Astrocyte of the hippocampus (primary cell): Measurements from ENCODE around the gene CDH16.
"Not testable (repeated sequence)": the region's sequence is repeated elsewhere in the genome, so short reads cannot be mapped to it uniquely, and the experiment has no call there.

ENCODE experiments used
- DNase-seq: peaks from one replicate; pipeline ENCODE4 v3.0.0; 2011; ENCODE audit warnings: low read depth, low spot score

CDH16 gene

DNA sequence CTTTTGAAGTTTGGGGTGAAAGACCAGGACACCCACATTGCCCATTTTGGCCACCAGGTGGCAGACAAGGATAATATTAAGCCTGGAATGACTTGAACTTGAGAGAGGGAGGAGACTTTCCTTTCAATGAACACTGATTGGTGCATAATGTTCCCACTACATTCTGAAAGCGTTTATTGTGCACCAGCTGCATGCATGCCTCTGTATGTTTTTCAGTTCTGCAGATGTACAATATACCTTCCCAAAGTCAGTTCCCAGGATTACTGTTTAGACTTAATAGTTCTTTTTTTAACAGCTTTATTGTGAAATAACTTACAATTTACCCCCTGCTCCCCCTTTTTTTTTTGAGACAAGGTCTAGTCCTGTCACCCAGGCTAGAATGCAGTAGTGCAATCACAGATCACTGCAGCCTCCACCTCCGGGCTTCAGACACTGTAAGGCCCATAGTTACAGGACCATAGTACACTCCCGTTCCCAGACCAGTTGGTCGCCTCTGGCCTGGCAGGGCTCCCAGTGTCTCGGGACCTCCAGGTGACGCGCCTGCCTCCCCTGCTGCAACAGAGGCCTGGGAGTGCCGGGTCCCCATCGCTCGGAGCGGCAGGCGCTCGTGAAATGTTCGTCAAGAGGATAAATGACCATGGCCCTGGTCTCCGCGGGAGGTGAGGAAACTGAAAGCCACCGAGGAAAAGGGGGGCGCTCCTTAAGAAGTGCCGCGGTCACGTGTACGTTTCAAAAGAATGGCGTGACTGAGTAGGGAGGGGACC, 28.8 kb upstream of the CDH16 start:
- DNase-seq: peak; percentile 88

DNA sequence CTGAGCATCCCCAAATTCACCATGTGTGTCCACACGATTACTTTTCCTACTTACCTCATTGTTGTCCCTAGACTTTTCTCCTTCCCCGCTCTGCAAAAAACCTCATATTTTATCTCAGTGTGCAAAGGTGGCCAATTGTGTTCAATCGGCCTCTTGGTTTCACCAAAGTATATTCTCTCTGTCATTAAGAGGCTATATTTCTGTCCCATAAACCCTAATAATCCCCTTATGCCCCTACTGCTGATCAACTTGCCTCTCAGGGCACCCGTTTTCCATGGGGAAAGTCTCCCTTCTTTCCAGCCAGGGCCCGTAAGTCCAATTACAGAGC, 28.3 kb upstream of the CDH16 start:
- DNase-seq: no peak

DNA sequence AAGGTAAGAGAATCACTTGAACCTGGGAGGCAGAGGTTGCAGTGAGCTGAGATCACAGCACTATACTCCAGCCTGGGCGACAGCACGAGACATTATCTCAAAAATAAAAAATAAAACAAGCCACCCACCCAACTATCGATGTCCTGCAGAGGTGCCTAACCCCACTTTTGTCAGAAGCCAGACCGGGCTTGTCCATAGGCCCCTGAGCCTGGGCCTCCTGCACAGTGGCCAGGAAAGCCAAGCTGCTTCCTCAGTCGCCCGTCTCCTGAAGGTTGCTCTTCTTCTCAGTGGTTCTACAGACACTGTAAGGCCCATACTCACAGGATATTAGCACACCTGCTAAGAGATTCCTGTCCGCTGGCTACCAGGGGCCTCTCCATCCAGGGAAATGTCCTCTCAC, 27.9 kb upstream of the CDH16 start:
- no peak for DNase-seq

DNA sequence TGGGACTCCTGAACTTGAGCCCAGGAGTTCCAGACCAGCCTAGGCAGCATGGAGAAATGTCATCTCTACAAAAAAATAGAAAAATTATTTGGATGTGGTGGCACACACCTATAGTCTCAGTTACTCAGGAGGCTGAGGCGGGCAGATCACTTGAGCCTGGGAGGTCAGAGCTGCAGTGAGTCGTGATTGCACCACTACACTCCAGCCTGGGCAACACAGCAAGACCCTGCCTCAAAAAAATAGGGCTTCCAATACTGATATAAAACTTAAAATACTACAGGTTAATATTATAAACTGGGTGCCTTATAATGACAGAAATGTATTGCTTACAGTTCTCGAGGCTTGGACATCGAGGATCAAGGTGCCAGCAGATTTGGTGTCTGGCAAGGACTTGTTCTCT, 27.3 kb upstream of the CDH16 start:
- no peak for DNase-seq

DNA sequence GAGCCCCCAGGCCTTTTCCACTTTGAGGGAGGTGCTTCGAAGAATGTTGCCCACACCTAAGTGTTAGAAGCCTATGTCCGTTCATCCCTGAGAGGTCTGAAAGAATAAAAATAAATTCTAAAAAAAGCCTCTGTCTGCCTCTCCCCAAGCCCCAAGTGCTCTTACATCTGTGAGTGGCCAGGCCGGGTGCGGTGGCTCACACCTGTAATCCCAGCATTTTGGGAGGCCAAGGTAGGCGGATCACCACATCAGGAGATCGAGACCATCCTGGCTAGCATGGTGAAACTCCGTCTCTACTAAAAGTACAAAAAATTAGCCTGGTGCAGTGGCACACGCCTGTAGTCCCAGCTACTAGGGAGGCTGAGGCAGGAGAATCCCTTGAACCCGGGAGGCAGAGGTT, 26.3 kb upstream of the CDH16 start:
- DNase-seq: not testable (repeated sequence)

DNA sequence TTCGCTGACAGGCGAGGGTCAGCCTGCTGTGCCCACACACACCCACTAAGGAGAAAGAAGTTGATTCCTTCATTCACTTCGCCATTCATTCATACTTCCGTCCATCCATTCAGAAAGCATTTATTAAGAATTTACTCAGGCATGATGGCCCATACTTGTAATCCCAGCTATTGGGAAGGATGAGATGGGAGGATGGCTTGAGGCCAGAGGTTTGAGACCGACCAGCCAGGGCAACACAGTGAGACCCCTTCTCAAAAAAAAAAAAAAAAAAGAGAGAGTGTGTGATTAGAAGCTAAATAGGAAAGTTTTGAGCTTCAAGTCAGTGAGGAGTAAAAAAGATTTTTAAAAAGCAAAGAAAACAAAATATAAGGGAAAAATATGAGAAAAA, 25.4 kb upstream of the CDH16 start:
- DNase-seq: no peak

DNA sequence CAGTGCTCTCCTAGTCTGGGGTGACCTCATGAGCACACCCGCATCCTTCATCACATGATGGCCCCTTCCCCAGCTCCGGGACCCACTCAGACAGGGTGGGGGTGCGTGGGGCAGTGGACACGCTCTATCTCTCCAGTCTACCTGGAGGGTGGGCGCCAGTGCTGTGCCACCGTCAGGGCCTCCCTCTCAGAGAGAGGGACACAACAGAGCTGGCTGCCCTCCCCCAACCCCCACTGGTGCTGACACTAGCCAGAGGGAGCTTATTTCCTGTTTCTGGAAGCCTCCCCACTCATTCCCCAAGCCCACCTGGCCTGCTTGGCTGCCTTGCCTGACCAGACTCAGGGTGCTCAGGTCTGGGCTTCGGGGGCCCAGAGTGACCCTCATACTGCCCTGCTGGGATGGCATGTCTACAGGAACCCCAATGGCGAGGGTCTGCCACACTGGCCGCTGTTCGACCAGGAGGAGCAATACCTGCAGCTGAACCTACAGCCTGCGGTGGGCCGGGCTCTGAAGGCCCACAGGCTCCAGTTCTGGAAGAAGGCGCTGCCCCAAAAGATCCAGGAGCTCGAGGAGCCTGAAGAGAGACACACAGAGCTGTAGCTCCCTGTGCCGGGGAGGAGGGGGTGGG, 24.9 kb upstream of the CDH16 start:
- no peak for DNase-seq

DNA sequence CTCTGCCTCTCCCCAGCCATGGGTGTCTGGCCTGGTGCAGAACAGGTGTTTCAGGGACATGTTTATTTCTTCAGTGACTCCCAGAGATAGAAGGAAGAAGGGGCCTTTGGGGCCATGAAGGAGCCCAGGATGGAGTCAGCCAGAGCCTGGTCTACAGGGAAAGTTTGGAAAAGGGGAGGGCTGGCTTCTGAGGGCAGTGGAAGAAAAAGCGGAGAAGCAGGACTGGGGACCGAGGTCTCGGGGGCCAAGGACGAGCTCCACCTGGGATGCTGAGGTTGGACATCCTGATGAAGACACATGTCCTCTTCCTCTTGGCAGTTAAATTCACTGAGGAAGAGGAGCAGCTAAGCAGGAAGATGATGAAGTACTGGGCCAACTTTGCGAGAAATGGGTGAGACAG, 24.3 kb upstream of the CDH16 start:
- DNase-seq: no peak

DNA sequence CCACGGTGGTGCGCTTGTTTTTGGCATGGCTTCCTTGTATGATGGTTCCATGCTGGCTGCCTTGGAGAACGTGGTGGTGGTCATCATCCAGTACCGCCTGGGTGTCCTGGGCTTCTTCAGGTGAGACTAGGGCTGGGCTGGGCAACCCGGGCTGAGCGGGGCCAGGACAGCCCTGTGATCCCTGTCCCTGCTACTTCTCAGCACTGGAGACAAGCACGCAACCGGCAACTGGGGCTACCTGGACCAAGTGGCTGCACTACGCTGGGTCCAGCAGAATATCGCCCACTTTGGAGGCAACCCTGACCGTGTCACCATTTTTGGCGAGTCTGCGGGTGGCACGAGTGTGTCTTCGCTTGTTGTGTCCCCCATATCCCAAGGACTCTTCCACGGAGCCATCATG, 21.6 kb upstream of the CDH16 start:
- DNase-seq: no peak

DNA sequence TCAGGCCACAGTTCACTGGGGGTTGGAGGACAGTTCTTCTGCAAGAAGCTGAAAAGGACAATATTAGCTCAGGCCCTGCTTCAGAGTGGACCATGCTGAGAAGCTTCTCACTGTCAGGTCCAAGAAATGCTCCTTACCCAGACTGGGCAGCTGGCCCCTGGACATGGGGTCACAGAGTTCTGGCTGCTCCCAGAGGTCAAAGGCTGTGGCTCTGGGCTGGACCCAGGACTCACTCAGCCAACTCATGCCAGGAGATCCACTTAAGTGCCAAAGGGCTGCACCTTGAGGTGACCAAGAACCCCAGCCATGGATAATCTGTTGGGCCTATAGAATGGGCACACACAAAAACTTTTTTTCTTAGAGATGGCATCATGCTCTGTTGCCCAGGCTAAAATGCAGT, 20.7 kb upstream of the CDH16 start:
- no peak for DNase-seq

DNA sequence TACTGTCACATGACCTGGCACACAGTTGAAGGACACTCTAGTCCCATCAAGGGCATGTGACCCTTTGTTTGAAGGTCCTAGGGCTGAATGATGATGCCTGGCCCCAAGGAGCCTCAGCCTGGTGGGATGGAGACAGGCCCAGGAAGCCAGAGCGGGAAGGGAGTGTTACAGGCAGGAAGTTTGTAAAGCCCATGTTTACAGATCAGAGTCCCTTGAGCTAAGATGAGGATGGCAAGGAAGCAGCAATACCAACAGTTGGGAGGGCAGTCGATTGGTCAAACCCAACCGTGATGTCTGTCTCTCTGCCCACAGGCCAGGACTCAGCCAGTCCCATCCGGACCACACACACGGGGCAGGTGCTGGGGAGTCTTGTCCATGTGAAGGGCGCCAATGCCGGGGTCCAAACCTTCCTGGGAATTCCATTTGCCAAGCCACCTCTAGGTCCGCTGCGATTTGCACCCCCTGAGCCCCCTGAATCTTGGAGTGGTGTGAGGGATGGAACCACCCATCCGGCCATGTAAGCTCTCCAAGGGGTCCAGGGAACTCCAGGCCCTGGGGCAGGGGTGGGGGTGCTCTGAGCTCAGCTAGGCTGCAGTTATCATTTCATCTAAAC, 19.1 kb upstream of the CDH16 start:
- no peak for DNase-seq

DNA sequence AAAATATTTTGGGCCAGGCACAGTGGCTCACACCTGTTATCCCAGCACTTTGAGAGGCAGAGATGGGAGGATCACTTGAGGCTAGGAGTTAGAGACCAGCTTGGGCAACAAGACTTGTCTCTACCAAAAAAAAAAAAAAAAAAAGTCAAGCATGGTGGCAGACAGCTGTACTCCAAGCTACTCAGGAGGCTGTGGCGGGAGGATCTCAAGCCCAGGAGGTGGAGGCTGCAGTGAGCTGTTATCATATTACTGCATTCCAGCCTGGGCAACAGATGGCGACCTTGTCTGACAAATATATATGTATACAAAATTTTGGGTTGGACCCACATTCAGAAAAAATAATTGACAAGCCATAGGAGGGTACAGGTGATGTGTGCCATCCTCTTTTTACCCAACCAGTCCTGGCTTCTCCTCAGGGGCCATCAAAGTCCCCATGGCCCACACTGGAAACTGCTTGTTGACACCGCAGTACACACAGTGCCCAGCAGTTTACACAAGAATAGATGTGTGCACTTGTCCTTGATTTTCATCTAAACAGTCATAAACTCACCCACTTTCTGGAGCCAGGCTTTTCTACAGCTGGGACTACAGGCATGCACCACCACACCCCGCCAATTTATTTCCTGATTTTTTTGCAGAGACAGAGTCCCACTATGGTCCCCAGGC, 18.3 kb upstream of the CDH16 start:
- no peak for DNase-seq

DNA sequence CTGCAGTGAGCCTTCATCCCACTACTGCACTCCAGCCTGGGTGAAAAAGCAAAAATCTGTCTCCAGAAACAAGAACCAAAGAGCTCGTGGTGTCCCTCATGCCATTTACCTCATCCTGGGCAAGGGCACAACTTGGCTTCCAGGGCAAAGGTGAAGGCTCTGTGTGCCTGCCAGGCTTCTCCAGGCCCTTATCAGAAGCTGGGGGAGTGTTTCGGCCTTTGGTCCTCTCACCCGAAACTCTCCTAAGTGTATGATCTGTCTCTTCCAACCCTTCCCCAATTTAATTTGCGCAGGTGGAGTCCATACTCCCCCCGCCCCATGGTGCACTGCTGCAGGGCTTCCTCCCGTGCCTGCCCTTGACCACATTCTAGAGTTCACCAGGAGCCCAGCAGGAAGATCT, 17.8 kb upstream of the CDH16 start:
- no peak for DNase-seq

DNA sequence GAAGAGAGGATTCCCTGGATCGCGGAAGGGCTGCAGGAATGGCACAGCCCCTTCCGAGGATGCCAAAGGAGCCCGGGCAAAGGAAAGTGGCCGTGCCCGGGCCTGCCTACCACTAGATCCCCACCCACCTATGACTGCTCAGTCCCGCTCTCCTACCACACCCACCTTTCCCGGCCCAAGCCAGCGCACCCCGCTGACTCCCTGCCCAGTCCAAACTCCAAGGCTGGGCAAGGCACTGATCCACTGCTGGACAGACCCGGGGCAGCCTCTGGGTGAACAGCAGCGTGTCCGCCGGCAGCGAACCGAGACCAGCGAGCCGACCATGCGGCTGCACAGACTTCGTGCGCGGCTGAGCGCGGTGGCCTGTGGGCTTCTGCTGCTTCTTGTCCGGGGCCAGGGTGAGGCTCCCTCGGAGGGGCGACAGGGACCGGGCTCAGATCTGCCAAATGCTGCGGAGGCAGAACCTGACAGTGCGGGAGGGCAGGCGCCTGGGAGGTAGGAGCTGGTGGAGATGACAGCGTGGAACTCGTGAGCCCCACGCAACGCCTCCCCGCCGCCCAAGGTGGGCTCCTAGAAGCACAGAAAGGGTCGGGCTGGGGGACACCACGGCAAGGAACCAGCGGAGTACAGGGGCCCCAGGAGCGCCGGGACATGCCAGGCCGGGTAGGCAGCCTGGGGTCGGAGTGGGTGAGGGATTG, 16.8 kb upstream of the CDH16 start, which contains the start of gene CES2:
TSS of gene CES2 (plus strand) at position 203 of the 698 bp plus-strand sequence. CDS start at position 323, 120 bp downstream.
- DNase-seq: peak; percentile 66

DNA sequence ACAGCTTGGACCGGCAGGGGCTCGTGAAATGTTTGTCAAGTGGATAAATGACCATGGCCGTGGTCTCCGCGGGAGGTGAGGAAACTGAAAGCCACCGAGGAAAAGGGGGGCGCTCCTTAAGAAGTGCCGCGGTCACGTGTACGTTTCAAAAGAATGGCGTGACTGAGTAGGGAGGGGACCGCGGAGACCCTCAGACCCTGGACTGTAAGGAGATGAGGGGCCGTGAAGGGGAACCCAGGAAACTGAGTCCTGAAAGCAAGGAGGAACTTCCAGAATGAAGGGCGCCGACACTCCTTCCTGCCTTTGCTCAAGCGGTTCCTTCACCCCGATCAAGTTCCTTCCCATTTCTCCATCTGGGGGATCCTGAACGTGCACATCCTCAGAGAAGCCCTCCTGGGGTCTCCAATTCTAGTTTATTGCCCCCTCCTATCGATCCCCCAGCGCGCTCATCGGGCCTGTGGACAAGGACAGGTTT, 16.2 kb upstream of the CDH16 start:
- DNase-seq: not testable (repeated sequence)

DNA sequence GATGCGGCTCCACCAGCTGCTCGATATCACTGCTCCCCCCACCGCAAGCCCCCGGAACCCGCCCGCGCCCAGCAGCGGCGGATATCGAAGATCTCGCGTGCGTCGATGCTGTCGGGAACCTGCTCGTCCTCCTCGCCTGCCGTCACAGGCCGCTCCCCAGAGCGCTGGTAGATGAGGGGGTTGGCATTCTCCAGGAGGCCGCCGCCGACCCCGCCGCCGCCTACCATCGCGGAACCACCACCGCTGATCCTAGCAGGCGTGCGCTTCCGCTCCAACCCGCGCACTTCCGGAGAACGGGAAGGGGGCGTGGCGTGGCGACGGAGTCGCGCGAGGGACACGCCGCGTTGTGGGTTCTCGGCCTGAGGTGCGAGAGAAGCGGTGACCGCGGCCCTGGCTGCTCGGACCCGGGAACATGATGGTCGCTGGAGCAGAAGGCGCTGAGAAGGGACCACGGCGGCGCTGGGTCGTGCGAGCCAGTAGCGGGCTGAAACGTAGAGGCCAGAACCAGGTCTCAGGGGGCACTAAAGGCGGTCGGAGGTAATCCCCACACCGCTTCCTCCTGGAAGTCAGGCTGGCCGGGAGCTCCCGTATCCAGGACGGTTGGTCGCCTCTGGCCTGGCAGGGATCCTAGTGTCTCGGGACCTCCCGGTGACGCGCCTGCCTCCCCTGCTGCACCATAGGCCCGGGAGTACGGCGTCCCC, 15.6 kb upstream of the CDH16 start, which contains the start of gene CIAO2B:
TSS of gene CIAO2B (minus strand) at position 265 of the 701 bp plus-strand sequence. CDS start at position 227, 38 bp downstream.
- DNase-seq: peak; percentile 96

DNA sequence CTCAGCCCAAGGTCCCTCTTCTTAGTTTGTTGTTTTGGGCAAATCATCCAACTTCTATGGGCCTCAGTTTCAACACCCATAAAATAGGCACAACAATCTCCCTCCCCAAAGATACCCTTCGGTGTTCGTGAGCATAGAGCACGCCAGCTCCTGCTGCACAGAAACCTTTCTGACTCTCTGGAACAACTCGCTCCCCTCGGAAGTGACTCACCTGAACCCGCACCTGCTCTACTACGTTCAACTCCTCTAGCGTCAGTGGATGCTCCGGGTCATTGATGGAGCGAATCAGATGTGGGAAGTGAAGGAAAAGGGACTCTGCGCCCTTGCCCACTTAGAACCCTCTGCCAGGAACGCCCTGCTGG, 15.1 kb upstream of the CDH16 start:
- DNase-seq: no peak

DNA sequence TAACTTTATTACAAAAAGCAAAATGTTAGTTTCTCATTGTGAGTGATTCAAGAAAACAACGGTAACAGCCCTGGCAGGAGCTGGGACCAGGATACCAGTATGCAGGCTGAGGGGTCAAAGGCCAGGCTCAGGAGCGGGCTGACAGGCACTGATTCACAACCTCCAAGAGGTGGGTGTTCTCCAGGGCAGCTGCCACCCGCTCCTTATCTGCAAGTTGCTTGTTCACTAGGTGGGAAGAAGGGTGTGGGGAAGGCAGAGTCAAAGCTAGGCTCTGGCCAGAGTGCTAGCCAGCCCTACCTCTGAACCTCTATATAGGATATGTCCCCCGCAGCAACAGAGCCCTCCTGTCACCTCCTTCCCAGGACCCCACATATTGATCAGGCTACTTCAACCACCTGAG, 13.4 kb upstream of the CDH16 start:
- DNase-seq: no peak

DNA sequence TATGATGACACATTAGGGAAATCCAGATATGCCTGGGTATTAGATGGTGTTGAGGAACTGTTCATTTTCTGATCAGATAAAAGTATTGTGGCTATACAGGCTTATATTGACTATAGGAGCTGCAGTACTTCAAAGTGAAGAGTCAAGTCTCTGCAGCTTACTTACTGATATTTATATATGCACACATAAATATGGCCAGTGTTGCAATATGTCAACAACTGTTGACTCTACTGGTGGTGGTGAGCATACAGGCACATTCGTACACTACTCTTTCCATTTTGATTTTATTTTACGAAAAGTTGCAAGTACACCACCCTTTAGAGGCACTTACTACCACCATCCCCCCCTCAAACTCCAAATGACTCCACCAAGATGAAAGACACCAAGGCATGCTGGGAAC, 13.0 kb upstream of the CDH16 start:
- DNase-seq: no peak

DNA sequence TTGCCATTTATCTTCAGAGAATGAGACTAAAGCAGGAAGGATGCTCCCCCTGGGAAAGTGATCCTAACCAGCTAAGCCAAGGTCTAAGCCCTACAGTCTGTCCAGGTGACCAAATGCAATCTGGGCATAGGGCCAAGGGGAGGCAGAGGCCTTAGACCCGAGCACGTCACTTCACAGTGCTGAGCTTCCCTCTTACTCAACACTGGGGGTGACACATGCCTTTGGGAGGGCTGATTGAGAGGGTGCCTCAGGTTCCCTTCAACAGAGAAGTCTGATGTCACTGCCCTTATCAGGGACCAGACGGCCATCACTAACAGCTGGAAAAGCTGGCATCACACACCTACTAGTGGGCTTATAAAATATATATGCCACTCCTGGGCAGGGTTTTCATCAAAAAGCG, 11.5 kb upstream of the CDH16 start:
- peak; percentile 54 for DNase-seq

DNA sequence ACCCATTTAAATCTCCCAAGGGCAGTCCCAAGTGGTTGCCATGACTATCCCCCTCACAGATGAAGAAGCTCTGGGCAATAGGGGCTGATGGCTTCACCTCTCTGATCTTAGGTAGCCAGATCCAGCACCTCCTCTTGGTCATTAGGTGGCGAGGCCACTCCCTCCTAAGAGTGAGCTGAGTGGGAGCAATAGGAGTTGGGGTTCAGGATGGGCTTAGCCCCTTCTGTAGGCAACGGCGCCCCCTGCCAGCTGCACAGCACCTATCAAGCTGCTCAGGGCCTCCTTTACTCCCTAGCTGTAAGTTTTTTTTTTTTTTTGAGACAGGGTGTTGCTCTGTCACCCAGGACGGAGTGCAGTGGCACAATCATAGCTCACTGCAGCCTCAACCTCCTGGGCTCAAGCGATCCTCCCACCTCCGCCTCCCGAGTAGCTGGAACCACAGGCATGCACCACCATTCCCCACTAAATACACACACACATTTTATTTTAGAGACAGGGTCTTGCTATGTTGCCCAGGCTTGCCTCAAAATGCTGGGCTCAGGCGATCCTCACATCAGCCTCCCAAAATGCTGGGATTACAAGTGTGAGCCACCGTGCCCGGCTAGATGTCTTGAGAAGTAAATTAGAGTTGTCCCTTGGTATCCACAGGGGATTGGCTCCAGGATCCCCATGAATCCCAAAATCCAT, 10.2 kb upstream of the CDH16 start:
- DNase-seq: peak; percentile 47
